IMR-90 (cell line): ENCODE data around the gene PHACTR3. TPM values are rescaled to one million over a fixed set of nuclear protein-coding genes. Genes with fewer than 3 reads are reported as not detected.

Experiments used
- ATAC-seq: fragments of 200-7000 bp; cut with Tn5 transposase; 2 replicates; pipeline ENCODE4 v1.9.1; 2020; ENCODE audit warnings: low read depth, mild to moderate bottlenecking, moderate library complexity
- BruUV-seq: library from RNA; stranded (reverse); fragments of 400-500 nt; replicated peaks from 2 replicates; lab custom pipeline; 2021; lab: Mats Ljungman, UMichigan
- CTCF ChIA-PET: fragments of 300-600 bp; formaldehyde crosslinking; extraction: SDS; loops from one replicate; lab custom pipeline; 2021; ENCODE audit warnings: antibody characterized with exemption; lab: Yijun Ruan, JAX
- POLR2A ChIA-PET: fragments of 300-600 bp; sonication (Branson Sonifier 250); formaldehyde crosslinking; loops from one replicate; lab custom pipeline; 2022; ENCODE audit warnings: antibody characterized with exemption; ENCODE audit not compliant: unreplicated experiment; lab: Charles Lee
- DNase-seq: peaks from one replicate; pipeline ENCODE4 v3.0.0; 2013
- H2AFZ ChIP-seq: replicated peaks from 2 replicates; pipeline ENCODE3; 2013; ENCODE audit warnings: low read length, mild to moderate bottlenecking; ENCODE audit not compliant: poor library complexity
- H2AK5ac ChIP-seq: 2 replicates; pipeline ENCODE4 v1.6.1; 2013; ENCODE audit warnings: low read depth, low read length, inconsistent platforms
- H2AK9ac ChIP-seq: replicated peaks from 2 replicates; pipeline ENCODE3; 2013; ENCODE audit warnings: mild to moderate bottlenecking, low read depth, low read length, moderate library complexity; ENCODE audit not compliant: poor library complexity
- H2BK120ac ChIP-seq: 2 replicates; pipeline ENCODE4 v1.6.1; 2013; ENCODE audit warnings: low read depth, low read length, inconsistent platforms
- H2BK15ac ChIP-seq: 3 replicates; pipeline ENCODE4 v1.6.1; 2013; ENCODE audit warnings: low read depth, low read length, inconsistent platforms
- H2BK20ac ChIP-seq: 2 replicates; pipeline ENCODE4 v1.6.1; 2013; ENCODE audit warnings: low read depth, mild to moderate bottlenecking, inconsistent platforms, low read length, moderate library complexity
- H2BK5ac ChIP-seq: 2 replicates; pipeline ENCODE4 v1.6.1; 2013; ENCODE audit warnings: mild to moderate bottlenecking, low read depth, low read length, inconsistent platforms; ENCODE audit not compliant: poor library complexity, severe bottlenecking
- H3K14ac ChIP-seq: replicated peaks from 2 replicates; pipeline ENCODE4 v1.6.1; 2013; ENCODE audit warnings: low read depth, low read length, inconsistent platforms
- H3K18ac ChIP-seq: 2 replicates; pipeline ENCODE4 v1.6.1; 2013; ENCODE audit warnings: low read depth, low read length, control low read depth
- H3K23ac ChIP-seq: 2 replicates; pipeline ENCODE4 v1.6.1; 2013; ENCODE audit warnings: low read depth, low read length, inconsistent platforms
- H3K27ac ChIP-seq: 2 replicates; pipeline ENCODE4 v1.5.1; 2013; ENCODE audit warnings: mild to moderate bottlenecking, control low read depth, low read length; ENCODE audit not compliant: insufficient read depth
- H3K27me3 ChIP-seq: 2 replicates; pipeline ENCODE4 v1.6.1; 2013; ENCODE audit warnings: low read length; ENCODE audit not compliant: control insufficient read depth, insufficient read depth
- H3K36me3 ChIP-seq: 2 replicates; pipeline ENCODE4 v1.6.1; 2013; ENCODE audit warnings: low read length, mixed read lengths; ENCODE audit not compliant: control insufficient read depth, insufficient read depth
- H3K4ac ChIP-seq: 2 replicates; pipeline ENCODE4 v1.6.1; 2013; ENCODE audit warnings: low read depth, low read length, inconsistent platforms
- H3K4me1 ChIP-seq: 2 replicates; pipeline ENCODE4 v1.6.1; 2013; ENCODE audit warnings: low read length, mixed read lengths; ENCODE audit not compliant: control insufficient read depth, insufficient read depth
- H3K4me2 ChIP-seq: 2 replicates; pipeline ENCODE4 v1.6.1; 2013; ENCODE audit warnings: low read depth, mild to moderate bottlenecking, control low read depth, low read length, moderate library complexity
- H3K4me3 ChIP-seq: 2 replicates; pipeline ENCODE4 v1.5.1; 2013; ENCODE audit warnings: low read depth, mild to moderate bottlenecking, control low read depth, low read length, moderate library complexity; ENCODE audit not compliant: insufficient read depth
- H3K56ac ChIP-seq: 2 replicates; pipeline ENCODE4 v1.6.1; 2013; ENCODE audit warnings: low read length, inconsistent platforms; ENCODE audit not compliant: insufficient read depth; ENCODE audit errors: extremely low read depth
- H3K79me1 ChIP-seq, 2 experiments: 2 replicates each; pipeline ENCODE4 v1.6.1; 2013; ENCODE audit warnings: low read length in 2 of 2, inconsistent platforms in 1 of 2, low read depth in 1 of 2
- H3K9ac ChIP-seq: 2 replicates; pipeline ENCODE4 v1.6.1; 2013; ENCODE audit warnings: low read depth, low read length, control low read depth
- H3K9me1 ChIP-seq: 2 replicates; pipeline ENCODE4 v1.6.1; 2013; ENCODE audit warnings: low read length, inconsistent platforms; ENCODE audit not compliant: insufficient read depth
- H3K9me3 ChIP-seq: 2 replicates; pipeline ENCODE4 v1.6.1; 2013; ENCODE audit warnings: low read length; ENCODE audit not compliant: control insufficient read depth, insufficient read depth
- H4K20me1 ChIP-seq: 2 replicates; pipeline ENCODE4 v1.6.1; 2013; ENCODE audit warnings: low read length, inconsistent platforms; ENCODE audit not compliant: insufficient read depth
- H4K5ac ChIP-seq: 2 replicates; pipeline ENCODE4 v1.6.1; 2013; ENCODE audit warnings: mild to moderate bottlenecking, low read depth, low read length, control low read depth
- H4K8ac ChIP-seq, 2 experiments: 2 replicates each; pipeline ENCODE4 v1.6.1; 2013; ENCODE audit warnings: low read depth in 2 of 2, low read length in 2 of 2, control low read depth in 1 of 2, inconsistent platforms in 1 of 2
- H4K91ac ChIP-seq: 2 replicates; pipeline ENCODE4 v1.6.1; 2013; ENCODE audit warnings: low read depth, low read length, inconsistent platforms; ENCODE audit not compliant: insufficient read depth
- BHLHE40 ChIP-seq: fragments of 150-350 bp; IDR thresholded peaks from 2 replicates; pipeline ENCODE4 v1.6.1; 2016; ENCODE audit warnings: mild to moderate bottlenecking, low read depth, low read length
- CEBPB ChIP-seq: IDR thresholded peaks from 2 replicates; pipeline ENCODE4 v1.6.1; 2012; ENCODE audit warnings: low read depth, low read length, improper control_type of control experiment
- CHD1 ChIP-seq: IDR thresholded peaks from 2 replicates; pipeline ENCODE4 v1.6.1; 2012; ENCODE audit warnings: low read depth, low read length, improper control_type of control experiment
- FOS ChIP-seq: fragments of 150-350 bp; IDR thresholded peaks from 2 replicates; pipeline ENCODE4 v1.6.1; 2016; ENCODE audit warnings: low read depth, low read length
- MAFK ChIP-seq: IDR thresholded peaks from 2 replicates; pipeline ENCODE4 v1.6.1; 2012; ENCODE audit warnings: low read depth, low read length, improper control_type of control experiment
- MAZ ChIP-seq: IDR thresholded peaks from 2 replicates; pipeline ENCODE4 v1.6.1; 2012; ENCODE audit warnings: low read depth, mild to moderate bottlenecking, low read length, improper control_type of control experiment, moderate library complexity, borderline replicate concordance
- NFE2L2 ChIP-seq: fragments of 150-350 bp; IDR thresholded peaks from 2 replicates; pipeline ENCODE4 v1.6.1; 2016; ENCODE audit warnings: low read depth, mild to moderate bottlenecking, low read length
- RAD21 ChIP-seq: IDR thresholded peaks from 2 replicates; pipeline ENCODE4 v1.6.1; 2012; ENCODE audit warnings: low read length, improper control_type of control experiment
- RCOR1 ChIP-seq: IDR thresholded peaks from 2 replicates; pipeline ENCODE4 v1.6.1; 2012; ENCODE audit warnings: mild to moderate bottlenecking, low read length, improper control_type of control experiment; ENCODE audit not compliant: insufficient replicate concordance
- RFX5 ChIP-seq: IDR thresholded peaks from 2 replicates; pipeline ENCODE4 v1.8.0; 2012; ENCODE audit warnings: low read depth, mild to moderate bottlenecking, low read length, moderate library complexity
- SMC3 ChIP-seq: fragments of 150-350 bp; IDR thresholded peaks from 2 replicates; pipeline ENCODE4 v1.6.1; 2016; ENCODE audit warnings: low read depth, mild to moderate bottlenecking, antibody characterized with exemption, low read length, moderate library complexity
- USF2 ChIP-seq: fragments of 150-350 bp; IDR thresholded peaks from 2 replicates; pipeline ENCODE4 v1.6.1; 2017; ENCODE audit warnings: mild to moderate bottlenecking, antibody characterized with exemption, low read length, low read depth
- whole genome bisulfite sequencing, 2 experiments: methylation state at CpG; one replicate each; pipeline versions ENCODE4 v1.1.5 to v1.1.7; 2013; ENCODE audit warnings: missing lambda C conversion rate in 2 of 2; ENCODE audit not compliant: insufficient read length in 1 of 2; ENCODE audit errors: extremely low coverage in 2 of 2; 5-methylcytosine and 5-hydroxymethylcytosine counted together
- dilution Hi-C: fragments of 300-500 bp; cut with HindIII; formaldehyde crosslinking; loops from one replicate; pipeline ENCODE4 v1.14.3; 2018; ENCODE audit warnings: low sequenced_read_pairs; ENCODE audit not compliant: unreplicated experiment
- in situ Hi-C: fragments of 300-500 bp; cut with MboI; formaldehyde crosslinking; loops from 3 replicates; pipeline ENCODE4 v1.14.3; 2019; ENCODE audit warnings: low sequenced_read_pairs, inconsistent platforms, mixed read lengths
- intact Hi-C: fragments of 100-400 bp; cut with micrococcal nuclease; formaldehyde crosslinking; loops from 2 replicates; pipeline ENCODE4 v1.10.0; 2022
- polyA plus RNA-seq, 3 experiments: library from polyadenylated mRNA; depleted of rRNA; stranded (reverse); fragments of >200 nt; gene quantifications; 2 replicates each; pipeline ENCODE4 v1.2.3, GENCODE V29; 2012; ENCODE audit warnings: low replicate concordance in 1 of 3
- total RNA-seq: library from RNA; depleted of rRNA; stranded (reverse); fragments of >200 nt; gene quantifications from 2 replicates; pipeline ENCODE4 v1.2.3, GENCODE V29; 2012
- TF ChIP-seq, protein P1 (sequence below): fragments of 150-350 bp; IDR thresholded peaks from 2 replicates; pipeline ENCODE4 v1.6.1; 2016; ENCODE audit warnings: low read depth, mild to moderate bottlenecking, low read length, moderate library complexity, borderline replicate concordance

The PHACTR3 gene
- total and polyA plus RNA-seq, 2 of the 4 experiments (the other 2 are of a cell fraction), result not detected

DNA sequence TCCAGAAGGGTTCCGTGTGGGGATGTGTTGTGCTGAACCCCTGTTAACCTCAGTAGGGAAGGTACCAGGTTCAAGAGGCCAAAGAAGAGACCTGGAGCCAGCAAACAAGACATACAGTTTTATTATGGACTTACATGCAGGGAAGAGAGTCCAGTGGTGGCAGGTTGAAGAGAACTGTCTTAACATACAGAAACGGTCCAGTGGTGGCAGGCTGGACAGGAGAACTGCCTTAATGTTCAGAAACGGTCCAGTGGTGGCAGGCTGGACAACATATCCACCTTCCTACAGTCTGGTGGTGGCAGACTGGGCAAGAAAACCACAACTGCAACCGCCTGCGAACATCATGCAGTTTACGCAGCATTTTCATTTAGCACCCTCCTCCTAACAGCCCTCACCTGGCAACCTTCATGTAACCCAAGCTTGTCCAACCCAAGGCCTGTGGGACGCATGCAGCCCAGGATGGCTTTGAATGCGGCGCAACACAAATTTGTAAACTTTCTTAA is 75.9 kb downstream of the PHACTR3 start:
- H3K9me3 ChIP-seq, result peaks cover 22% of the 10 kb centered on the region
- H3K9me1 ChIP-seq, result no peaks in the 10 kb centered on the region
- no peak overlapping the region for H3K9ac ChIP-seq
- H4K8ac ChIP-seq, result no peak overlapping the region
- H3K4me3 ChIP-seq, result no peak overlapping the region
- no peak overlapping the region for H2AFZ ChIP-seq
- H3K4ac ChIP-seq, result no peak overlapping the region
- H2AK5ac ChIP-seq, result no peak overlapping the region
- no peak overlapping the region for H4K5ac ChIP-seq
- H3K36me3 ChIP-seq, result no peaks in the 10 kb centered on the region
- no peak overlapping the region for H3K23ac ChIP-seq
- dilution Hi-C loops (no loop called here), in situ Hi-C loops (no loop called here), intact Hi-C loops (no loop called here)
- H2AK9ac ChIP-seq, result no peak overlapping the region
- ATAC-seq (no peak), DNase-seq (no peak)
- H4K91ac ChIP-seq, result no peak overlapping the region
- no peak overlapping the region for H2BK5ac ChIP-seq
- H2BK20ac ChIP-seq, result no peak overlapping the region
- H2BK15ac ChIP-seq, result no peak overlapping the region
- H2BK120ac ChIP-seq, result no peak overlapping the region
- no peak overlapping the region for H3K18ac ChIP-seq
- H3K4me1 ChIP-seq, result no peaks in the 10 kb centered on the region
- no TSS peak for BruUV-seq
- H3K27ac ChIP-seq, result no peak overlapping the region
- H3K79me1 ChIP-seq, result no peaks in the 10 kb centered on the region
- TF ChIP-seq SMC3, result no peak
- TF ChIP-seq RFX5, result no peak
- TF ChIP-seq NFE2L2, result no peak
- no peak for TF ChIP-seq RAD21
- TF ChIP-seq RCOR1, result no peak
- no peak for TF ChIP-seq MAFK
- TF ChIP-seq USF2, result no peak
- TF ChIP-seq, protein P1, sequence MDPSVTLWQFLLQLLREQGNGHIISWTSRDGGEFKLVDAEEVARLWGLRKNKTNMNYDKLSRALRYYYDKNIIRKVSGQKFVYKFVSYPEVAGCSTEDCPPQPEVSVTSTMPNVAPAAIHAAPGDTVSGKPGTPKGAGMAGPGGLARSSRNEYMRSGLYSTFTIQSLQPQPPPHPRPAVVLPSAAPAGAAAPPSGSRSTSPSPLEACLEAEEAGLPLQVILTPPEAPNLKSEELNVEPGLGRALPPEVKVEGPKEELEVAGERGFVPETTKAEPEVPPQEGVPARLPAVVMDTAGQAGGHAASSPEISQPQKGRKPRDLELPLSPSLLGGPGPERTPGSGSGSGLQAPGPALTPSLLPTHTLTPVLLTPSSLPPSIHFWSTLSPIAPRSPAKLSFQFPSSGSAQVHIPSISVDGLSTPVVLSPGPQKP, result no peak
- no peak for TF ChIP-seq CHD1
- no peak for TF ChIP-seq BHLHE40
- TF ChIP-seq CEBPB, result no peak
- TF ChIP-seq FOS, result no peak
- no peak for TF ChIP-seq MAZ
- WGBS, 2 experiments, result 40% methylated on average over 1 of the region's 9 CpGs; no CpG with 5 or more reads in 1 of the 2 experiments
- H3K27me3 ChIP-seq, result no peaks in the 10 kb centered on the region
- no peaks in the 10 kb centered on the region for H4K20me1 ChIP-seq
- H3K56ac ChIP-seq, result no peak overlapping the region
- ChIA-PET CTCF (no interaction called here), POLR2A (no interaction called here)
- no peak overlapping the region for H3K14ac ChIP-seq
- H3K4me2 ChIP-seq, result no peak overlapping the region
